Peyer's patch (tissue), 4 donors: ENCODE measurements around the gene HK2. TPM values are rescaled to one million over a fixed set of nuclear protein-coding genes. Genes with fewer than 3 reads are reported as not detected.
"Not testable (repeated sequence)": the region's sequence is repeated elsewhere in the genome, so short reads cannot be mapped to it uniquely, and the experiment has no call there.

Experiments used
- DNase-seq, 3 donors: peaks; one replicate each; pipeline ENCODE4 v3.0.0-alpha.2; 2017 to 2019
- H3K27ac ChIP-seq, 4 donors: fragments of 200-600 bp; sonication (generic); one replicate each; pipeline ENCODE4 v1.5.1; 2016 to 2019
- H3K27me3 ChIP-seq, 2 donors: fragments of 200-600 bp; sonication (generic); one replicate each; pipeline ENCODE4 v1.5.1; 2019
- H3K36me3 ChIP-seq, 3 donors: fragments of 200-600 bp; sonication (generic); one replicate each; pipeline ENCODE4 v1.5.1; 2016 to 2019
- H3K4me1 ChIP-seq, 4 donors: fragments of 200-600 bp; sonication (generic); one replicate each; pipeline ENCODE4 v1.5.1; 2016 to 2019
- H3K4me3 ChIP-seq, 4 donors: fragments of 200-600 bp; sonication (generic); 1 replicate in 3 of 4; 2 replicates in 1 of 4; pipeline ENCODE4 v1.5.1; 2016 to 2019; ENCODE audit warnings: mild to moderate bottlenecking in 1 of 4
- H3K9me3 ChIP-seq, 4 donors: fragments of 200-600 bp; sonication (generic); one replicate each; pipeline ENCODE4 v1.5.1; 2016 to 2019; ENCODE audit warnings: mild to moderate bottlenecking in 1 of 4
- POLR2A ChIP-seq, 2 donors: fragments of 450-650 bp; IDR thresholded peaks; one replicate each; pipeline ENCODE4 v1.5.1; 2017; ENCODE audit warnings: antibody characterized with exemption in 2 of 2, mild to moderate bottlenecking in 2 of 2, moderate library complexity in 2 of 2
- total RNA-seq, 4 donors: library from RNA; depleted of rRNA; stranded (reverse); fragments of >200 nt; gene quantifications; one replicate each; pipeline ENCODE4 v1.1.0, GENCODE V29; 2016
- TF ChIP-seq, protein P1 (sequence below), 6 experiments: fragments of 450-650 bp in 4 of 6; fragments of 200-600 bp in 2 of 6; sonication (generic) in 1 of 6; IDR thresholded peaks; one replicate each; pipeline ENCODE4 v1.5.1; 2017 to 2019; ENCODE audit warnings: antibody characterized with exemption in 6 of 6, mild to moderate bottlenecking in 3 of 6, moderate library complexity in 1 of 6

HK2 gene
- total RNA-seq, 4 donors from 2014 or later = 9.9 to 39.9 (median 24.8) TPM

DNA sequence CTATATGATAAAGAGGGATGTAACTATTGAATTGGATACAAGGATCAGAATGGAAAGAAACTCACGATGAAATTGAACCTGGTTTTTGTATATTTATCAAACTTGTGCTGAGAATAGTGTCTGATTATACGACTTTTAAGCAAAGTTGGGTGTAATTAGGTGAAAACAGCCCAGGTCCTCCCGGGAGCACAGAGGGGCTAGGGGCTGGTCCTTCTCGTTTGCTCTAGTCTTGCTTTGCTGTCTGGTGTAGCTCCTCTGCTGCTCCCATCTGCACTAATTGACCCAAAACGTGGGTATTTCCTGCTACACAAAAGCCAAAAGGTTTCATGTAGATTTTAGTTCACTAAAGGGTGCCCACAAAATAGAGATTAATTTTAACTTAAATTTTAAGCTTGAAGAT lies 58.7 kb downstream of the HK2 start:
- H3K27ac ChIP-seq = no peak overlapping the region
- H3K27me3 ChIP-seq = no peaks in the 10 kb centered on the region
- H3K9me3 ChIP-seq = no peaks in the 10 kb centered on the region
- H3K4me3 ChIP-seq = no peak overlapping the region
- no peak for DNase-seq
- TF ChIP-seq, protein P1, sequence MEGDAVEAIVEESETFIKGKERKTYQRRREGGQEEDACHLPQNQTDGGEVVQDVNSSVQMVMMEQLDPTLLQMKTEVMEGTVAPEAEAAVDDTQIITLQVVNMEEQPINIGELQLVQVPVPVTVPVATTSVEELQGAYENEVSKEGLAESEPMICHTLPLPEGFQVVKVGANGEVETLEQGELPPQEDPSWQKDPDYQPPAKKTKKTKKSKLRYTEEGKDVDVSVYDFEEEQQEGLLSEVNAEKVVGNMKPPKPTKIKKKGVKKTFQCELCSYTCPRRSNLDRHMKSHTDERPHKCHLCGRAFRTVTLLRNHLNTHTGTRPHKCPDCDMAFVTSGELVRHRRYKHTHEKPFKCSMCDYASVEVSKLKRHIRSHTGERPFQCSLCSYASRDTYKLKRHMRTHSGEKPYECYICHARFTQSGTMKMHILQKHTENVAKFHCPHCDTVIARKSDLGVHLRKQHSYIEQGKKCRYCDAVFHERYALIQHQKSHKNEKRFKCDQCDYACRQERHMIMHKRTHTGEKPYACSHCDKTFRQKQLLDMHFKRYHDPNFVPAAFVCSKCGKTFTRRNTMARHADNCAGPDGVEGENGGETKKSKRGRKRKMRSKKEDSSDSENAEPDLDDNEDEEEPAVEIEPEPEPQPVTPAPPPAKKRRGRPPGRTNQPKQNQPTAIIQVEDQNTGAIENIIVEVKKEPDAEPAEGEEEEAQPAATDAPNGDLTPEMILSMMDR (IDR thresholded peaks at IDR 0.05) = no peak
- no peak for TF ChIP-seq POLR2A (IDR thresholded peaks at IDR 0.05)
- peaks cover 0 to 35% (median 0%) of the 10 kb centered on the region in 3 donors for H3K36me3 ChIP-seq
- no peaks in the 10 kb centered on the region for H3K4me1 ChIP-seq

DNA sequence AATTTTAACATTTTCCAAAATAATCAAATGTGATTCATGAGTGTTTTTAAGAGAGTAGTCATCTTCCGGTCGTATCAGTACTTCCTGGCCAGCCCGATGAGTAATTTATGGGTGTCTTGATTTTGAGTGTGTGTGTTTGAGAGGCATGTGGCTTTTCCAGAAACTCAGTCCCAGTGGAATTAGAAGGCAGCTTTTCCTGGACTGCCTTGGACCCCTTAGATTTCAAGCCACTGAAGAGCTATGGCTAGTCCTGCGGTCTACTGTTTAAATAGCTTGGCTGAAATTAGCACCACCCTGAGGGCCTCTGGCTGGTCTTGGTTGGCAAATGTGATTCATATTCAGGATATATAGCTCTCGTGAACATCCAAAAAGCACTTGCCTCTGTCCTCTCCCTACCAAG lies 59.4 kb downstream of the HK2 start:
- TF ChIP-seq, protein P1 (IDR thresholded peaks at IDR 0.05) = no peak
- TF ChIP-seq POLR2A (IDR thresholded peaks at IDR 0.05) = no peak
- no peak for DNase-seq
- no peaks in the 10 kb centered on the region for H3K9me3 ChIP-seq
- no peaks in the 10 kb centered on the region for H3K4me1 ChIP-seq
- H3K4me3 ChIP-seq = no peak overlapping the region
- no peaks in the 10 kb centered on the region for H3K27me3 ChIP-seq
- H3K27ac ChIP-seq = no peak overlapping the region
- H3K36me3 ChIP-seq = peaks cover 0 to 31% (median 0%) of the 10 kb centered on the region in 3 donors

DNA sequence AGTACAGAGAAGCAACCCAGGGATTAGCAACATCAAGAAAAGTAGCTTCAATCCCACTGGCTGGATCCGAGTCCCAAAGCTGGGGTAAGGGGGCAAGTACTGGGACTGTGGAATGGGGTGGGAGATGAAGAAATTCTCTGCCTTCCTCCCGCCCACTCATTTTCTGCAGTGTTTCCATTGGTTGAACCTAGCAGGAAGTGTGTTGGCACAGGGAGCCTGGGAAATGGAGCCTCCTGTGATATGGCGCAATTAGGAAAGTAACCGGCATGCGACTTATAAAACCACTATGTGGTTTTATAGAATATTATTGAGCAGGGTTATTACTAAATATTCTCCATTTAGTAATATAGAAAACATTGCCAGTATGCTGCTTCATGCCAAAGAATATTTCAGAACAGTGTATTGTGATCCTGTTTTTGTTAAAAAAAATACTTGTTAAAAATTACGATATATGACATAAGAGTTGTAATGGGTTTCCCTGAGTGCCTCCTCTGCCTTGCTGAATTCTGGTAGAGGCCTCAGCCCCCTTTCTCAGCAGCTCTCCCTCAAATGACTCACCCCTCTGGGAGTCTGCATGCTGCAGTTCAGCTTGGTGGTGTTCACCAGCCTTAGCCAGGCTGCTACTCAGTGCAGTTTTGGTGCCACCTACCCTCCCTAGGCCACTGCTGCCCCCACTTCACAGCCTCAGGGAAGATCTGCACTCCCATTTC lies 60.5 kb downstream of the HK2 start:
- Histone ChIP-seq H3K4me1 (no peaks in the 10 kb centered on the region), H3K27ac (no peak overlapping the region), H3K4me3 (no peak overlapping the region), H3K27me3 (no peaks in the 10 kb centered on the region), H3K36me3 (peaks cover 0 to 21% (median 0%) of the 10 kb centered on the region in 3 donors), H3K9me3 (no peaks in the 10 kb centered on the region)
- no peak for TF ChIP-seq POLR2A (IDR thresholded peaks at IDR 0.05)
- TF ChIP-seq, protein P1 (IDR thresholded peaks at IDR 0.05) = no peak
- no peak for DNase-seq

DNA sequence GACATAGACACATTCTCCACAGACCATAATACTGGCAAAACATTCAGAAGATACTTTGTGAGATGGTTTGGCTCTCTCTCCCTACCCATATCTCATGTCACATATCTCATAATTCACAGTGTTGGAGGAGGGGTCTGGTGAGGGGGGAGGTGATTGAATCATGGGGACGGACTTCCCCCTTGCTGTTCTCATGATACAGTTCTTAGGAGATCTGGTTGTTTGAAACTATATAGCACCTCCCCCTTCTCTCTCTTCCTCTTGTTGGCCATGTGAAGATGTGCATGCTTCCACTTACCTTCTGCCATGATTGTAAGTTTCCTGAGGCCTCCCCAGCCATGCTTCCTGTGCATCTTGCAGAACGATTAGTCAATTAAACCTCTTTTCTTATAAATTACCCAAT lies 61.1 kb downstream of the HK2 start:
- Histone ChIP-seq H3K36me3 (peaks cover 0 to 15% (median 0%) of the 10 kb centered on the region in 3 donors), H3K4me1 (no peaks in the 10 kb centered on the region), H3K9me3 (no peaks in the 10 kb centered on the region), H3K27ac (no peak overlapping the region), H3K4me3 (no peak overlapping the region), H3K27me3 (no peaks in the 10 kb centered on the region)
- TF ChIP-seq, protein P1 (IDR thresholded peaks at IDR 0.05) = no peak
- no peak for TF ChIP-seq POLR2A (IDR thresholded peaks at IDR 0.05)
- DNase-seq = no peak

DNA sequence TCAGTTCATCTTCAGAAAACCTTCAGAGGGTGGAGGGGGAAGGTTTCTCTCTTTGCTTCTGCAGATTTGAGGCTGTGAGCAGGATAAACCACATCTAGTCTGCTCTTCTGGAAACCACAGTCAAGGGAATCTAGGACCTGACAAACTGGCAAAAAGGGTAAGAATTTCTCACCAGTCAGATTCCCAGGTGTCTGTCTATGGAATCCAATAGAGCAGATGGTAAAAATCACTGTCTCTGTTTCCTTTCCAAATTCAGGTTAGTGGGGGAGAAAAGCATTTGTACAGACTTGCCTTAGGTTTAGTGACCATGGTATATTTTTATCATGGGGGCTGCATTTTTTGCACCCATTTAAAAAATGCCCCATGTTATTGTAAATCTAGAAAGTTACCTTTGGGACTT lies 62.3 kb downstream of the HK2 start:
- TF ChIP-seq POLR2A (IDR thresholded peaks at IDR 0.05) = no peak
- TF ChIP-seq, protein P1 (IDR thresholded peaks at IDR 0.05) = no peak
- H3K27me3 ChIP-seq = no peaks in the 10 kb centered on the region
- H3K4me1 ChIP-seq = no peaks in the 10 kb centered on the region

DNA sequence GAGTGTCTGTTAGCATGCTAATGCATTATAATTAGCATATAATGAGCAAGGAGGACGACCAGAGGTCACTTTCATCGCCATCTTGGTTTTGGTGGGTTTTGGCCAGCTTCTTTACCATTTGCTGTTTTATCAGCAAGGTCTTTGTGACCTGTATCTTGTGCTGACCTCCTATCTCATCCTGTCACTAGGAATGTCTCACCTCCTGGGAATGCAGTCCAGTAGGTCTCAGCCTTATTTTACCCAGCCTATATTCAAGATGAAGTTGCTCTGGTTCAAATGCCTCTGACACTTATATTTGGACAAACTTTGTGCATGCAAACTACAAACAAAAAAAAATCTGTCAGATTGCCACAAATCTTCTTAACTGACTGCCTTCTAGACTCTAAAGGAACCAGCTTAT lies 66.3 kb downstream of the HK2 start:
- H3K36me3 ChIP-seq, H3K27ac ChIP-seq, DNase-seq, H3K4me1 ChIP-seq, H3K9me3 ChIP-seq, H3K4me3 ChIP-seq, H3K27me3 ChIP-seq: not testable (repeated sequence)

More for the DNA sequence above, 62.3 kb downstream of the HK2 start:
- Histone ChIP-seq H3K4me3 (no peak overlapping the region), H3K9me3 (no peaks in the 10 kb centered on the region), H3K27ac (no peak overlapping the region), H3K36me3 (peaks cover 0 to 3% (median 0%) of the 10 kb centered on the region in 3 donors)
- no peak for DNase-seq
